A549 (cell line): ENCODE data around the gene GMCL2. TPM values are rescaled to one million over a fixed set of nuclear protein-coding genes. Genes with fewer than 3 reads are reported as not detected.

Experiments used
- ATAC-seq, 2 experiments: fragments of 200-7000 bp in 1 of 2; fragments of >200 bp in 1 of 2; cut with Nextera tagmentation in 1 of 2; cut with Tn5 transposase in 1 of 2; 3 replicates each; pipeline versions ENCODE4 v1.8.0 to v1.9.1; 2018 to 2020; ENCODE audit warnings: mild to moderate bottlenecking in 1 of 2, moderate library complexity in 1 of 2
- CTCF ChIA-PET: fragments of 300-600 bp; sonication (Branson Sonifier 250); formaldehyde crosslinking; extraction: SDS; loops from one replicate; lab custom pipeline; 2021; ENCODE audit warnings: antibody characterized with exemption, inconsistent platforms; lab: Yijun Ruan, JAX
- POLR2A ChIA-PET: fragments of 350-600 bp; formaldehyde crosslinking; extraction: SDS; loops from one replicate; lab custom pipeline; 2021; ENCODE audit warnings: antibody characterized with exemption, inconsistent platforms; lab: Yijun Ruan, JAX
- DNase-seq, 2 experiments: peaks; one replicate each; pipeline versions ENCODE4 v3.0.0 to v3.0.0-alpha.2; 2011 to 2016; ENCODE audit warnings: low read depth in 1 of 2, low spot score in 1 of 2
- FAIRE-seq: peaks from 2 replicates; lab custom pipeline; 2011; peaks lifted over from hg19 to GRCh38; lab: Jason Lieb, UNC
- H3K27ac ChIP-seq, 2 experiments: fragments of >200 bp; sonication (Bioruptor Twin); formaldehyde crosslinking; 3 replicates each; pipeline ENCODE4 v1.5.1; 2016 to 2017
- H3K4me1 ChIP-seq: fragments of >200 bp; sonication (Bioruptor Twin); formaldehyde crosslinking; 3 replicates; pipeline ENCODE4 v1.6.1; 2016
- H3K4me2 ChIP-seq: fragments of >200 bp; sonication (Bioruptor Twin); formaldehyde crosslinking; 3 replicates; pipeline ENCODE4 v1.6.1; 2016
- H3K4me3 ChIP-seq: fragments of >200 bp; sonication (Bioruptor Twin); formaldehyde crosslinking; 3 replicates; pipeline ENCODE4 v1.5.1; 2016
- H3K9me3 ChIP-seq: fragments of >200 bp; sonication (Bioruptor Twin); formaldehyde crosslinking; 3 replicates; pipeline ENCODE4 v1.6.1; 2016
- CHD4 ChIP-seq: fragments of 200-600 bp; sonication (generic); IDR thresholded peaks from 2 replicates; pipeline ENCODE4 v1.6.1; 2016; ENCODE audit warnings: antibody characterized with exemption, mild to moderate bottlenecking, borderline replicate concordance
- EHF ChIP-seq: fragments of 250-450 bp; sonication (Bioruptor Pico); IDR thresholded peaks from 2 replicates; pipeline ENCODE4 v1.5.0; 2020; ENCODE audit warnings: mild to moderate bottlenecking
- EHMT2 ChIP-seq: fragments of 200-600 bp; sonication (generic); IDR thresholded peaks from 2 replicates; pipeline ENCODE4 v1.6.1; 2016; ENCODE audit warnings: antibody characterized with exemption, low read depth, mild to moderate bottlenecking, moderate library complexity
- EP300 ChIP-seq, 2 experiments: fragments of >200 bp; sonication (Bioruptor Twin); formaldehyde crosslinking; IDR thresholded peaks; 2 replicates in 1 of 2; 3 replicates in 1 of 2; pipeline ENCODE4 v1.6.1; 2016 to 2017
- GATA3 ChIP-seq: IDR thresholded peaks from 2 replicates; pipeline ENCODE4 v1.6.1; 2012; ENCODE audit warnings: borderline replicate concordance
- HDAC2 ChIP-seq: fragments of 200-600 bp; sonication (generic); IDR thresholded peaks from 2 replicates; pipeline ENCODE4 v1.6.1; 2016
- HEYL ChIP-seq: fragments of 250-450 bp; sonication (Bioruptor Pico); IDR thresholded peaks from 2 replicates; pipeline ENCODE4 v1.8.0; 2021; ENCODE audit warnings: mild to moderate bottlenecking, moderate library complexity
- HOXA7 ChIP-seq: fragments of 250-450 bp; sonication (Bioruptor Pico); IDR thresholded peaks from 2 replicates; pipeline ENCODE4 v1.5.0; 2020; ENCODE audit warnings: mild to moderate bottlenecking, moderate library complexity
- HOXB5 ChIP-seq: fragments of 250-450 bp; sonication (Bioruptor Pico); IDR thresholded peaks from 2 replicates; pipeline ENCODE4 v1.5.0; 2020; ENCODE audit warnings: mild to moderate bottlenecking, moderate library complexity
- MAZ ChIP-seq: fragments of 150-350 bp; IDR thresholded peaks from 2 replicates; pipeline ENCODE4 v1.6.1; 2014; ENCODE audit warnings: antibody characterized with exemption, low read depth, low read length, borderline replicate concordance
- MYC ChIP-seq: IDR thresholded peaks from 2 replicates; pipeline ENCODE4 v1.6.1; 2012; ENCODE audit warnings: mild to moderate bottlenecking, inconsistent platforms, low read length, improper control_type of control experiment, borderline replicate concordance
- NFE2L2 ChIP-seq: fragments of 150-350 bp; conservative IDR thresholded peaks from 2 replicates; pipeline ENCODE4 v1.6.1; 2014; ENCODE audit warnings: low read length
- NR3C1 ChIP-seq: fragments of >200 bp; sonication (Bioruptor Twin); formaldehyde crosslinking; IDR thresholded peaks from 3 replicates; pipeline ENCODE4 v1.6.1; 2017
- POLR2A ChIP-seq: IDR thresholded peaks from 2 replicates; pipeline ENCODE4 v1.6.1; 2012; ENCODE audit warnings: mild to moderate bottlenecking, low read length
- RAD21 ChIP-seq, 2 experiments: fragments of >200 bp in 1 of 2; sonication (Bioruptor Twin) in 1 of 2; formaldehyde crosslinking in 1 of 2; IDR thresholded peaks in 1 of 2; conservative IDR thresholded peaks in 1 of 2; 2 replicates in 1 of 2; 3 replicates in 1 of 2; pipeline ENCODE4 v1.6.1; 2012 to 2018; ENCODE audit warnings: inconsistent platforms in 1 of 2
- RNF2 ChIP-seq: fragments of 200-600 bp; sonication (generic); IDR thresholded peaks from 2 replicates; pipeline ENCODE4 v1.6.1; 2016; ENCODE audit warnings: low read depth, mild to moderate bottlenecking, antibody characterized with exemption, moderate library complexity, borderline replicate concordance
- TFCP2L1 ChIP-seq: fragments of 250-450 bp; sonication (Bioruptor Pico); IDR thresholded peaks from 2 replicates; pipeline ENCODE4 v1.5.0; 2021; ENCODE audit warnings: mild to moderate bottlenecking
- TP53 ChIP-seq: fragments of 250-450 bp; sonication (Bioruptor Pico); IDR thresholded peaks from 2 replicates; pipeline ENCODE4 v1.5.0; 2021; ENCODE audit warnings: mild to moderate bottlenecking, moderate library complexity
- ZC3H11A ChIP-seq: fragments of 450-650 bp; IDR thresholded peaks from 2 replicates; pipeline ENCODE4 v1.6.1; 2014; ENCODE audit warnings: antibody characterized with exemption, mild to moderate bottlenecking
- ZFP36 ChIP-seq: fragments of 450-650 bp; IDR thresholded peaks from 2 replicates; pipeline ENCODE4 v1.6.1; 2014; ENCODE audit warnings: borderline replicate concordance; ENCODE audit not compliant: partially characterized antibody
- WGBS: methylation state at CpG from one replicate; pipeline ENCODE4 v1.1.6; 2017; ENCODE audit errors: missing lambda C conversion rate; 5-methylcytosine and 5-hydroxymethylcytosine counted together
- polyA plus RNA-seq, 4 experiments: library from polyadenylated mRNA; depleted of rRNA in 3 of 4; stranded (reverse); fragments of >200 nt; fragmentation: RNase III in 1 of 4; extraction: RNeasy Plus Mini Kit Qiagen cat#74134 plus additional on column Dnase treatment in 1 of 4; gene quantifications; 2 replicates in 3 of 4; 3 replicates in 1 of 4; pipeline ENCODE4 v1.2.3, GENCODE V29; 2011 to 2017
- TF ChIP-seq, protein P1 (sequence below): IDR thresholded peaks from 2 replicates; pipeline ENCODE4 v1.6.1; 2012; ENCODE audit warnings: low read depth, borderline replicate concordance
- TF ChIP-seq, protein P2 (sequence below): fragments of 200-600 bp; sonication (generic); IDR thresholded peaks from 2 replicates; pipeline ENCODE4 v1.6.1; 2016; ENCODE audit warnings: antibody characterized with exemption, mild to moderate bottlenecking, moderate library complexity
- TF ChIP-seq, protein P3 (sequence below): fragments of 250-450 bp; sonication (Bioruptor Pico); IDR thresholded peaks from 2 replicates; pipeline ENCODE4 v1.5.0; 2021; ENCODE audit warnings: mild to moderate bottlenecking, moderate library complexity, borderline replicate concordance

GMCL2 gene
- polyA plus RNA-seq, 2 of the 4 experiments (the other 2 are of a cell fraction): not detected

DNA sequence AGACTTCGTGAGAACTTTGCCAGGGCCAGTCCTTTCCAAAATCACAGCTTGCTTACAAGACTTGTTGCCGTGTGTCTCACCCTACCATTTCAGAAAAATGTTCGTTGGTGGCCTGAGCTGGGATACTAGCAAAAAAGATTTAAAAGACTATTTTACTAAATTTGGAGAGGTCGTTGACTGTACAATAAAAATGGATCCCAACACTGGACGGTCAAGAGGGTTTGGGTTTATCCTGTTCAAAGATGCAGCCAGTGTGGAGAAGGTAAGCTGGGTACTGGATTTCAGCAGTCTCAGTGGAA is 18.5 kb upstream of the GMCL2 start:
- POLR2A ChIA-PET: interaction anchor here (0.6 kb wide), 1 partner anchor 25 kb away, joined by 8 read pairs; no protein-coding TSS in a partner anchor
- 2% methylated on average over 5 of the region's 5 CpGs for WGBS
- no peak for ATAC-seq

DNA sequence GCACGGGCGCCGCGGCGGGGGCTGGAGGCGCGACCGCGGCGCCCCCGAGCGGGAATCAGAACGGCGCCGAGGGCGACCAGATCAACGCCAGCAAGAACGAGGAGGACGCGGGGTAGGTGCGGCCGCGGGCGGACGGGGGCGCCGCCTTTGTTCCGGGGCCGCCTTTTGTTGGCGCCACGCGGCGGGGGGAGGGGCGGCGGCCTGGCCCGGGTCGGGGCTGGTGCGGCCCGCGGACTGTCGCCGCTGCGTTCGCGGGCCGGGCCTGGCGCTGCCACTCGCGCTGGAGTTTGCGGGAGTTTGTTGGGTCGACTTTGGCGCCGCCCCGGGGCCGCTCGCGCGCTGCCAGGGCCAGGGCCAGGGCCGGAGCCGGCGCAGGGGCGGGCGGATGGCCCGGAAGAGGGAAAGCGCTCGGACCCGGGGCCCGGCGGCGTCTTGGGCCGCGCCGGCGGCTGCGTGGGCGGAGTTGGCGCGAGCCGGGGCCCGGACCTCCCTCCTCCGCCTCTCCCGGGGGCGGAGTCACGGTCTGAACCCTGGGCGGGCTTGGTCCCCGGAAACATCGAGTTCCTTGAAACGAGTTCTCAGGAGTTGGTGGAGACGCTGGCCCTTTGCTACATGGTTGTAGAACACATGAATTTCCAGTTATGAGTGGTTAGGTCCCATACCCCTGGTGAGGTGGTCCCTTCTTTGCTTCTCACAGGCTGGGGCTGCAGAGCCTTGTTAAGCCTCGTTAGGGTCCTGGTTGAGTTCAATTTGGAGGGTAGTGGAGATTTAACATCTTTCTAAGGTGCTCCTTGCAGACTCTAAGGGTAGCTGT is 18.0 kb upstream of the GMCL2 start:
- H3K4me1 ChIP-seq: peaks cover 30% of the 10 kb centered on the region
- FAIRE-seq: no peak
- 1% methylated on average over 8 of the region's 90 CpGs for WGBS
- ChIA-PET POLR2A (interaction anchor here (0.5 to 1.5 kb wide), 15 partner anchors 8 to 1418 kb away, joined by 3 to 18 read pairs (median 4); partner anchors contain the start of genes HNRNPH1, NHP2 and PHYKPL), CTCF (interaction anchor here (1.0 to 1.3 kb wide), 2 partner anchors 11 to 130 kb away, joined by 4 read pairs; no protein-coding TSS in a partner anchor)
- TF ChIP-seq, protein P1, sequence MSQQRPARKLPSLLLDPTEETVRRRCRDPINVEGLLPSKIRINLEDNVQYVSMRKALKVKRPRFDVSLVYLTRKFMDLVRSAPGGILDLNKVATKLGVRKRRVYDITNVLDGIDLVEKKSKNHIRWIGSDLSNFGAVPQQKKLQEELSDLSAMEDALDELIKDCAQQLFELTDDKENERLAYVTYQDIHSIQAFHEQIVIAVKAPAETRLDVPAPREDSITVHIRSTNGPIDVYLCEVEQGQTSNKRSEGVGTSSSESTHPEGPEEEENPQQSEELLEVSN: no peak
- peak; percentile 71; the same call in 1 of the 2 replicates for TF ChIP-seq MYC
- TF ChIP-seq, all 56 proteins: peak for 1
- Histone ChIP-seq H3K4me3 (peak overlapping the region; percentile 96), H3K27ac (peak overlapping the region; percentile 94 to 95), H3K4me2 (peak overlapping the region; percentile 89), H3K9me3 (no peaks in the 10 kb centered on the region)
- ATAC-seq: peak; percentile 51 to 60
- DNase-seq: peak; percentile 66 to 82

More for the DNA sequence above, 18.5 kb upstream of the GMCL2 start:
- no peak for TF ChIP-seq NR3C1
- no peak for TF ChIP-seq HOXA7
- no peak for TF ChIP-seq EP300 (IDR thresholded peaks at IDR 0.05)
- TF ChIP-seq RNF2: no peak
- TF ChIP-seq HEYL (CRISPR knock-in tag): no peak
- TF ChIP-seq MAZ: no peak
- no peak for TF ChIP-seq NFE2L2
- no peak for TF ChIP-seq HDAC2
- TF ChIP-seq CHD4: no peak
- no peak for TF ChIP-seq HOXB5 (CRISPR knock-in tag)
- no peak for TF ChIP-seq RAD21 (conservative IDR thresholded peaks at IDR 0.05 in 1 of 2, IDR thresholded peaks at IDR 0.05 in 1 of 2)
- FAIRE-seq: no peak
- Histone ChIP-seq H3K4me3 (peak overlapping the region; percentile 96), H3K27ac (peak overlapping the region; percentile 94 to 95), H3K4me1 (peaks cover 30% of the 10 kb centered on the region), H3K4me2 (peak overlapping the region; percentile 89), H3K9me3 (no peaks in the 10 kb centered on the region)
- CTCF ChIA-PET: no interaction called here
- DNase-seq: no peak

DNA sequence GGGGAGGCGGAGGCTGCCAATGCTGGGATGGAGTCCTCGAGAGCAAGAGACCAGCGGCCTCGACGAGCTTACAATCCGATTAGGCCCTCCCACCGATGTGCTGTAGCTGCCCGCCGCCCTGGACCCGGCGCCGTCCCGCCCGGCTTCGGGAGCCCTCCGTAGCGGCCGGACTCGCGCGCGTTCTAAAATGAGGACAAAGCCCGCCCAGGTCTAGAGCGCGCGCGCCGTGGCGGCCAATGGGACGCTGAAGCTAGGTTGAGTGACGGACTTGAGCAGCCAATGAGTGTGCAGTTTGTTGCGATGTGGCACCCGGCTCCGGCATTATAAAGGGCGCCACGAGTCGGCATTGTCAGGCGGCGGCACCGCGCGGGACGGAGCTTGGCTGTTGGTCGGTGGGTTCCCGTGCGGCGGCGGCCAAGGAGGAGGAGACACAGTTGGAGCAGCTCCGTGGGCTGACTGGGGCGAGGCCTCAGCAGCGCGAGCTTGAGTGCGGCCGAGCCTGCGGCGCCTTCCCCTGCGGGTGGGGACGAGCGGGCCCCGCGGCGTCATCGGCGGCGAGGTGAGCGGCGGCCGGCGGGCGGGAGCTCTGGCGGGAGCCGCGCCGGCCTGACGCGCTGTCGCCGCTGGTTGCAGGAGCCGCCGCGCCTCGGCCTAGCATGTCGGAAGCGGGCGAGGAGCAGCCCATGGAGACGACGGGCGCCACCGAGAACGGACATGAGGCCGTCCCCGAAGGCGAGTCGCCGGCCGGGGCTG is 17.2 kb upstream of the GMCL2 start, which contains the start of gene HNRNPAB:
HNRNPAB (plus strand) TSS at position 352 of the 753 bp plus-strand sequence; CDS start at position 657, 305 bp downstream.
- peaks cover 30% of the 10 kb centered on the region for H3K4me1 ChIP-seq
- ATAC-seq: peak; percentile 86 to 93
- TF ChIP-seq ZC3H11A: no peak
- TF ChIP-seq POLR2A: peak; percentile 100
- no peak for TF ChIP-seq RAD21 (conservative IDR thresholded peaks at IDR 0.05 in 1 of 2, IDR thresholded peaks at IDR 0.05 in 1 of 2)
- no peak for TF ChIP-seq HEYL (CRISPR knock-in tag)
- no peak for TF ChIP-seq ZFP36
- no peak for TF ChIP-seq EHMT2
- 0 out of 2 replicates have a peak, but pooled peaks have one; percentile 41 for TF ChIP-seq EHF (CRISPR knock-in tag)
- TF ChIP-seq, protein P1: peak; percentile 89
- no peak for TF ChIP-seq NR3C1
- TF ChIP-seq GATA3: no peak; the same call in none of the 2 replicates
- peak; percentile 87; the same call in 1 of the 2 replicates for TF ChIP-seq TFCP2L1 (CRISPR knock-in tag)
- TF ChIP-seq, protein P2, sequence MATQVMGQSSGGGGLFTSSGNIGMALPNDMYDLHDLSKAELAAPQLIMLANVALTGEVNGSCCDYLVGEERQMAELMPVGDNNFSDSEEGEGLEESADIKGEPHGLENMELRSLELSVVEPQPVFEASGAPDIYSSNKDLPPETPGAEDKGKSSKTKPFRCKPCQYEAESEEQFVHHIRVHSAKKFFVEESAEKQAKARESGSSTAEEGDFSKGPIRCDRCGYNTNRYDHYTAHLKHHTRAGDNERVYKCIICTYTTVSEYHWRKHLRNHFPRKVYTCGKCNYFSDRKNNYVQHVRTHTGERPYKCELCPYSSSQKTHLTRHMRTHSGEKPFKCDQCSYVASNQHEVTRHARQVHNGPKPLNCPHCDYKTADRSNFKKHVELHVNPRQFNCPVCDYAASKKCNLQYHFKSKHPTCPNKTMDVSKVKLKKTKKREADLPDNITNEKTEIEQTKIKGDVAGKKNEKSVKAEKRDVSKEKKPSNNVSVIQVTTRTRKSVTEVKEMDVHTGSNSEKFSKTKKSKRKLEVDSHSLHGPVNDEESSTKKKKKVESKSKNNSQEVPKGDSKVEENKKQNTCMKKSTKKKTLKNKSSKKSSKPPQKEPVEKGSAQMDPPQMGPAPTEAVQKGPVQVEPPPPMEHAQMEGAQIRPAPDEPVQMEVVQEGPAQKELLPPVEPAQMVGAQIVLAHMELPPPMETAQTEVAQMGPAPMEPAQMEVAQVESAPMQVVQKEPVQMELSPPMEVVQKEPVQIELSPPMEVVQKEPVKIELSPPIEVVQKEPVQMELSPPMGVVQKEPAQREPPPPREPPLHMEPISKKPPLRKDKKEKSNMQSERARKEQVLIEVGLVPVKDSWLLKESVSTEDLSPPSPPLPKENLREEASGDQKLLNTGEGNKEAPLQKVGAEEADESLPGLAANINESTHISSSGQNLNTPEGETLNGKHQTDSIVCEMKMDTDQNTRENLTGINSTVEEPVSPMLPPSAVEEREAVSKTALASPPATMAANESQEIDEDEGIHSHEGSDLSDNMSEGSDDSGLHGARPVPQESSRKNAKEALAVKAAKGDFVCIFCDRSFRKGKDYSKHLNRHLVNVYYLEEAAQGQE: peak; percentile 39; the same call in 1 of the 2 replicates
- no peak for TF ChIP-seq TP53 (CRISPR knock-in tag)
- no peak for TF ChIP-seq MAZ
- TF ChIP-seq, protein P3, sequence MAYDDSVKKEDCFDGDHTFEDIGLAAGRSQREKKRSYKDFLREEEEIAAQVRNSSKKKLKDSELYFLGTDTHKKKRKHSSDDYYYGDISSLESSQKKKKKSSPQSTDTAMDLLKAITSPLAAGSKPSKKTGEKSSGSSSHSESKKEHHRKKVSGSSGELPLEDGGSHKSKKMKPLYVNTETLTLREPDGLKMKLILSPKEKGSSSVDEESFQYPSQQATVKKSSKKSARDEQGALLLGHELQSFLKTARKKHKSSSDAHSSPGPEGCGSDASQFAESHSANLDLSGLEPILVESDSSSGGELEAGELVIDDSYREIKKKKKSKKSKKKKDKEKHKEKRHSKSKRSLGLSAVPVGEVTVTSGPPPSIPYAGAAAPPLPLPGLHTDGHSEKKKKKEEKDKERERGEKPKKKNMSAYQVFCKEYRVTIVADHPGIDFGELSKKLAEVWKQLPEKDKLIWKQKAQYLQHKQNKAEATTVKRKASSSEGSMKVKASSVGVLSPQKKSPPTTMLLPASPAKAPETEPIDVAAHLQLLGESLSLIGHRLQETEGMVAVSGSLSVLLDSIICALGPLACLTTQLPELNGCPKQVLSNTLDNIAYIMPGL (CRISPR knock-in tag): no peak
- TF ChIP-seq CHD4: no peak
- TF ChIP-seq NFE2L2: no peak

More for the DNA sequence above, 17.2 kb upstream of the GMCL2 start, which contains the start of gene HNRNPAB:
- ChIA-PET POLR2A (interaction anchor here (0.5 to 1.5 kb wide), 18 partner anchors 9 to 1660 kb away, joined by 3 to 18 read pairs (median 4); partner anchors contain the start of genes HNRNPH1, NHP2, PHYKPL and RUFY1), CTCF (interaction anchor here (0.6 to 1.3 kb wide), 3 partner anchors 11 to 129 kb away, joined by 3 to 4 read pairs (median 4); no protein-coding TSS in a partner anchor)
- DNase-seq: peak; percentile 98 to 99
- under 1% methylated on average over 44 of the region's 96 CpGs for WGBS
- Histone ChIP-seq H3K27ac (peak within 1 kb of the TSS; percentile 94 to 95), H3K9me3 (no peaks in the 10 kb centered on the region), H3K4me3 (peak within 1 kb of the TSS; percentile 96), H3K4me2 (peak within 1 kb of the TSS; percentile 89)
- FAIRE-seq: no peak
